Neuronal stem cell (in vitro differentiated cells): ENCODE measurements around the gene SNRK.
A peak's percentile ranks its signal among the peaks of the same experiment; 100 is the strongest.

Experiments
- DNase-seq: peaks from one replicate; pipeline ENCODE4 v3.0.0-alpha.2; 2013; ENCODE audit warnings: low spot score
- H2AFZ ChIP-seq: one replicate; pipeline ENCODE4 v1.6.1; 2013; ENCODE audit warnings: mild to moderate bottlenecking, low read length, inconsistent platforms
- H2AK5ac ChIP-seq: 2 replicates; pipeline ENCODE4 v1.6.1; 2013; ENCODE audit warnings: low read depth, mild to moderate bottlenecking, inconsistent platforms, low read length, moderate library complexity, mixed read lengths
- H2BK120ac ChIP-seq: 2 replicates; pipeline ENCODE4 v1.6.1; 2013; ENCODE audit warnings: low read depth, mild to moderate bottlenecking, inconsistent platforms, low read length, moderate library complexity, mixed read lengths
- H2BK12ac ChIP-seq: one replicate; pipeline ENCODE4 v1.6.1; 2013; ENCODE audit warnings: low read length, inconsistent platforms
- H2BK15ac ChIP-seq: 2 replicates; pipeline ENCODE4 v1.6.1; 2013; ENCODE audit warnings: mild to moderate bottlenecking, low read length, inconsistent platforms, mixed read lengths
- H2BK5ac ChIP-seq: one replicate; pipeline ENCODE4 v1.6.1; 2013; ENCODE audit warnings: inconsistent platforms, mild to moderate bottlenecking, low read length, moderate library complexity
- H3K14ac ChIP-seq: one replicate; pipeline ENCODE4 v1.6.1; 2013; ENCODE audit warnings: low read length, inconsistent platforms
- H3K18ac ChIP-seq: 2 replicates; pipeline ENCODE4 v1.6.1; 2013; ENCODE audit warnings: low read length, inconsistent platforms
- H3K23ac ChIP-seq: 2 replicates; pipeline ENCODE4 v1.6.1; 2013; ENCODE audit warnings: low read depth, mild to moderate bottlenecking, mixed read lengths, low read length, inconsistent platforms; ENCODE audit not compliant: poor library complexity
- H3K27ac ChIP-seq: replicated peaks from 3 replicates; pipeline ENCODE4 v1.5.1; 2013; ENCODE audit warnings: low read length, inconsistent platforms
- H3K27me3 ChIP-seq, 3 experiments: 2 replicates each; pipeline ENCODE4 v1.6.1; 2013; ENCODE audit warnings: low read length in 3 of 3, mild to moderate bottlenecking in 2 of 3, inconsistent platforms in 1 of 3, low read depth in 1 of 3, mixed read lengths in 1 of 3, moderate library complexity in 1 of 3; ENCODE audit not compliant: control insufficient read depth in 3 of 3, insufficient read depth in 3 of 3
- H3K36me3 ChIP-seq, 2 donors: replicated peaks in 1 of 2; 2 replicates each; pipeline ENCODE4 v1.6.1; 2013; ENCODE audit warnings: low read length in 2 of 2; ENCODE audit not compliant: control insufficient read depth in 2 of 2, insufficient read depth in 2 of 2
- H3K4ac ChIP-seq: 2 replicates; pipeline ENCODE4 v1.6.1; 2013; ENCODE audit warnings: inconsistent platforms, mild to moderate bottlenecking, low read length, moderate library complexity
- H3K4me1 ChIP-seq, 2 donors: 1 replicate in 1 of 2; 2 replicates in 1 of 2; pipeline ENCODE4 v1.6.1; 2013; ENCODE audit warnings: low read length in 2 of 2, low read depth in 1 of 2; ENCODE audit not compliant: control insufficient read depth in 2 of 2, insufficient read depth in 1 of 2
- H3K4me2 ChIP-seq: one replicate; pipeline ENCODE4 v1.6.1; 2013; ENCODE audit warnings: mild to moderate bottlenecking, low read length, inconsistent platforms; ENCODE audit not compliant: insufficient read depth, poor library complexity, severe bottlenecking
- H3K4me3 ChIP-seq, 2 donors: 2 replicates each; pipeline ENCODE4 v1.5.1; 2013; ENCODE audit warnings: low read length in 2 of 2, mild to moderate bottlenecking in 2 of 2, inconsistent platforms in 1 of 2, moderate library complexity in 1 of 2
- H3K79me1 ChIP-seq: one replicate; pipeline ENCODE4 v1.6.1; 2013; ENCODE audit warnings: low read depth, mild to moderate bottlenecking, inconsistent platforms, low read length, moderate library complexity
- H3K9ac ChIP-seq: one replicate; pipeline ENCODE4 v1.6.1; 2013; ENCODE audit warnings: mild to moderate bottlenecking, low read depth, low read length, inconsistent platforms; ENCODE audit not compliant: poor library complexity
- H3K9me3 ChIP-seq, 2 donors: replicated peaks in 1 of 2; 2 replicates each; pipeline versions ENCODE3 to v1.6.1; 2013; ENCODE audit warnings: low read length in 2 of 2, mild to moderate bottlenecking in 2 of 2, inconsistent platforms in 1 of 2, low read depth in 1 of 2, mixed read lengths in 1 of 2, moderate library complexity in 1 of 2; ENCODE audit not compliant: control insufficient read depth in 2 of 2, insufficient read depth in 1 of 2
- H4K8ac ChIP-seq: one replicate; pipeline ENCODE4 v1.6.1; 2013; ENCODE audit warnings: low read depth, mild to moderate bottlenecking, inconsistent platforms, low read length, moderate library complexity
- H4K91ac ChIP-seq: one replicate; pipeline ENCODE4 v1.6.1; 2013; ENCODE audit warnings: low read length, low read depth, mild to moderate bottlenecking, inconsistent platforms; ENCODE audit not compliant: poor library complexity
- WGBS, 2 donors: extraction: QIAGEN DNeasy Blood & Tissue Kit; methylation state at CpG; one replicate each; pipeline ENCODE4 v1.1.7; 2013; ENCODE audit warnings: missing lambda C conversion rate in 2 of 2, mixed read lengths in 1 of 2; ENCODE audit not compliant: insufficient read length in 2 of 2, insufficient replicate concordance in 1 of 2; ENCODE audit errors: extremely low coverage in 2 of 2; 5-methylcytosine and 5-hydroxymethylcytosine counted together

Gene SNRK

DNA sequence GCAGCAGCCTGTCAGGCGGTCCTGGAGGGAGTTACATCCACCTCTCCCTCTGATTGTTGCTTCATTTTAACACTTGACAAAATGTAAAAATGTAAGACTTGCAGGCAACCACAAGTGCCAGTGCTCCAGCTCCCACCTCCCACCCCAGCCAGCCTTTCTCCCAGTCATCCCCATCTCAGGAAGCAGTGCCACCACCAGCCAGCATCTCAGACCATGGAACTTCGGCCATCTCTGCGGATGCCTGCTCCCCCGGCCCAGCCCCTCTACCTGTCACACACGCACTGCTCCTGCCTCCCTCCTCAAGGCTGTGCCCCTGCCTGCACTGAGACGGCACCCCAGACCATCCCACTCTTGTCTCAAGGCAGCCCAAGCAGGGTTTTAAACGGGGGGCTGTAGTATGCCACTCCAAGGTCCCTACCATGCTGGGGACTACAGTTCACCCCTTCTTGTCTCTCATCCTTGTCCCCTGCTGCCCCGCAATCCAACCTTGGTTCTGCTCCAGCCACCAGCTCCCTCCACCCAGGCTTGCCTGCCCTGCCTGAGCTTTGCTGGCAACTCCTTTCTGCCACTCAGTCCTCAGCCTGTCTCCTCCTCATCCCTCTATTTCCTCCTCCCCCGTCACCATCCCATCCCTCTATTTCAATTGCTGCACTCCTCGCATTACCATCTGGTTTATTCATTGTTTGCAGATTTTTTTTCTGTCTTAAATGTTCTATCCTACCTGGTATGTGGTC is 85.8 kb downstream of the SNRK start:
- H3K4ac ChIP-seq, result no peak overlapping the region
- H4K91ac ChIP-seq, result no peak overlapping the region
- H2BK120ac ChIP-seq, result no peak overlapping the region
- H3K4me1 ChIP-seq, result peaks cover 0 to 14% of the 10 kb centered on the region in 2 donors
- no peaks in the 10 kb centered on the region for H3K9me3 ChIP-seq
- 100% methylated on average over 2 of the region's 10 CpGs; no CpG with 5 or more reads in 1 of the 2 donors for WGBS, 2 donors
- peak overlapping the region; percentile 72 for H3K18ac ChIP-seq
- DNase-seq, result no peak
- H3K14ac ChIP-seq, result peak overlapping the region; percentile 97
- H3K4me3 ChIP-seq, result no peak overlapping the region
- no peaks in the 10 kb centered on the region for H3K79me1 ChIP-seq
- H3K4me2 ChIP-seq, result no peak overlapping the region
- no peaks in the 10 kb centered on the region for H3K36me3 ChIP-seq
- H3K23ac ChIP-seq, result no peak overlapping the region
- H2BK15ac ChIP-seq, result peak overlapping the region; percentile 86
- H2AK5ac ChIP-seq, result peak overlapping the region; percentile 56
- H4K8ac ChIP-seq, result peak overlapping the region; percentile 48
- peak overlapping the region; percentile 69 for H2BK5ac ChIP-seq
- H2BK12ac ChIP-seq, result peak overlapping the region; percentile 95
- H3K27me3 ChIP-seq, result no peaks in the 10 kb centered on the region
- no peak overlapping the region for H2AFZ ChIP-seq
- H3K9ac ChIP-seq, result peak overlapping the region; percentile 16
- no peak overlapping the region for H3K27ac ChIP-seq

DNA sequence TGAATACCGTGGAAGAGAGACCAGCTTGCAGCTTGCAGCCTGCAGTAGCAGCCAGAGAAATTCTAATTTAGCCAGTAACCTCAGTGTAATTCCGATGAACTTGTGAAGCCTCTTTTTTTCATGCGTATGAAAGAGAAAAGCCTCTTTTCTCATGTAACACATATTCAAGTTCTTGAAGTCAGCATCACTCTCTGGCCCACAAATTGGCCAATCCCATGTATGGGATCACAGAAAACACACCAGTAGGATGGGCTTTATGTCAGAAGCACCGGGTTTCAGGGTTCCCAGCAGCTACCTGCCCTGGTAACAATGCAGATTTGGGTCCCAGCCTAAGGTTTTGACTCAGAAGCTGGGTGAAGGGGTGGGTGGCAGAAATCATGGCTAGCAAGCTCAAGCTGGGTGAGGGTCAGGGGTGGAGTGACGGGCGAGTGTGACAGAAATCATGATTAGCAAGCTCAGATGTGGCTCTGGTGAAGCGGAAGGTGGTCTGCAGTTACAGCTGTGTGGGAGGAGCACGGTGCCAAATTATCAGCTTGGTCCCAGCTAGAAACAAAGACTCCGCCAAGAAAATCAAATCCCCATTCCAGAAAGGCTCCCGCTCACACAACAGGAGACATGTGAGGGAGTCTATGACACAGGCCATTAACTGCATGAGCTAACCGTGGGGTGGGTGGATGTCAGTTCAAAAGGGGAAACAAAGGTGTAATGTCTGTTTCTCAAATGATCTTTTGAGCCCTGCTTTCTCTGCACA is 86.6 kb downstream of the SNRK start:
- no peaks in the 10 kb centered on the region for H3K9me3 ChIP-seq
- peak overlapping the region; percentile 37 for H3K27ac ChIP-seq
- no CpG with 5 or more reads among the region's 11 CpGs for WGBS, 2 donors

DNA sequence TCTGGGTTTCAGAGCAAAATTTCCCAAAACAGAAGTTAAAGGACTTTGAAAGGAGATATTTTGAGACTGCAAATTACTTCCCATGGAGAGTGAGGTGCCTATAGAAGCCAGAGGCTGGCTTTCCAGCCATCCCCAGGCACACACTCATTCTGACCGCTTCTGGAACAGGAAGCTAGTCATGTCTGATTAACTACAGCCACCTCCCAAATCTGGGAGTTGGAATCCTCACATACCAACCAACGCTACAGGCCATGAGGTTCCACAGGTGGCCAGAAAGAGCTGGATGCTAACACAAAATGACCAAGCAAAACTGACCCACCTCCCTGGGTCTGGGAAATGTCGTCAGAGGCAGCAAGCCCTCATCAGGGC is 87.2 kb downstream of the SNRK start:
- H2BK15ac ChIP-seq, result no peak overlapping the region
- no peak overlapping the region for H3K14ac ChIP-seq
- no peaks in the 10 kb centered on the region for H3K79me1 ChIP-seq
- H3K27me3 ChIP-seq, result no peaks in the 10 kb centered on the region
- no peak overlapping the region for H2AK5ac ChIP-seq
- H2BK120ac ChIP-seq, result no peak overlapping the region
- H3K9ac ChIP-seq, result no peak overlapping the region
- H3K4me2 ChIP-seq, result no peak overlapping the region
- peak overlapping the region; percentile 20 for H3K18ac ChIP-seq
- H3K27ac ChIP-seq, result peak overlapping the region; percentile 37
- no peak overlapping the region for H3K4ac ChIP-seq
- no peak overlapping the region for H2BK12ac ChIP-seq
- H2AFZ ChIP-seq, result no peak overlapping the region
- no peak overlapping the region for H2BK5ac ChIP-seq
- WGBS, 2 donors, result no CpG with 5 or more reads among the region's 3 CpGs
- H4K91ac ChIP-seq, result no peak overlapping the region
- no peaks in the 10 kb centered on the region for H3K36me3 ChIP-seq
- H3K4me1 ChIP-seq, result peaks cover 0 to 14% of the 10 kb centered on the region in 2 donors
- no peak for DNase-seq
- H3K23ac ChIP-seq, result no peak overlapping the region
- no peak overlapping the region for H4K8ac ChIP-seq
- no peaks in the 10 kb centered on the region for H3K9me3 ChIP-seq
- no peak overlapping the region for H3K4me3 ChIP-seq

More for the DNA sequence above, 86.6 kb downstream of the SNRK start:
- Histone ChIP-seq H3K4me2 (no peak overlapping the region), H3K4me3 (no peak overlapping the region), H4K8ac (no peak overlapping the region), H3K18ac (no peak overlapping the region), H3K9ac (no peak overlapping the region), H4K91ac (no peak overlapping the region), H3K23ac (no peak overlapping the region), H2BK12ac (no peak overlapping the region), H3K14ac (no peak overlapping the region), H2AFZ (no peak overlapping the region), H3K4me1 (peaks cover 0 to 14% of the 10 kb centered on the region in 2 donors), H3K4ac (no peak overlapping the region), H2BK15ac (no peak overlapping the region), H2BK120ac (no peak overlapping the region), H2BK5ac (no peak overlapping the region), H3K36me3 (no peaks in the 10 kb centered on the region), H3K79me1 (no peaks in the 10 kb centered on the region), H2AK5ac (no peak overlapping the region), H3K27me3 (no peaks in the 10 kb centered on the region)
- peak; percentile 9 for DNase-seq
